T-helper 1 cell treated with Interleukin-12 subunit alpha and Interleukin-12 subunit beta and Interleukin-4 antibody, amounts not matched to agents 30 ng/mL and 1 ng/mL, for 36 hours (primary cell): ENCODE data around the gene SCRN3. TPM values are rescaled to one million over a fixed set of nuclear protein-coding genes. Genes with fewer than 3 reads are reported as not detected.

Experiments used
- total RNA-seq: library from RNA; stranded (reverse); gene quantifications from 2 replicates; pipeline ENCODE4 v1.2.3, GENCODE V29; 2022

The SCRN3 gene
- total RNA-seq, 1 donor from 2014 or later, result 18.5 TPM

Other genes starting within 250 kb of the SCRN3 start
- 75.2 and 78.2 TPM in 2 replicates for gene OLA1, start 147.2 kb upstream of the SCRN3 start, total RNA-seq
- not detected in 2 replicates for gene SP9, start 60.8 kb upstream of the SCRN3 start, total RNA-seq
- gene GPR155, start 91.3 kb downstream of the SCRN3 start, total RNA-seq, result 18.0 and 19.2 TPM in 2 replicates
- gene WIPF1, start 202.1 kb downstream of the SCRN3 start, total RNA-seq, result 587 and 588 TPM in 2 replicates